Renal cortical epithelial cell (primary cell): Measurements from ENCODE around the gene LATS2. TPM values are rescaled to one million over a fixed set of nuclear protein-coding genes. Genes with fewer than 3 reads are reported as not detected.

Experiments used
- DNase-seq: peaks from one replicate; pipeline ENCODE4 v3.0.0-alpha.2; 2011; ENCODE audit warnings: low read depth
- total RNA-seq: library from RNA; depleted of rRNA; stranded (reverse); fragments of >200 nt; gene quantifications from 2 replicates; pipeline ENCODE4 v1.2.3, GENCODE V29; 2014

LATS2 gene
- total RNA-seq, 1 donor from 2014 or later, result 27.1 TPM

GRCh38 chr13:21048901-21049698 lies 12.3 kb downstream of the LATS2 start:
- DNase-seq, result no peak

GRCh38 chr13:21047591-21048282 lies 13.6 kb downstream of the LATS2 start:
- DNase-seq, result peak; percentile 54

- no peak for DNase-seq
These were observed 14.3 kb downstream of the LATS2 start for GRCh38 chr13:21047087-21047486.

- no peak for DNase-seq
These were observed 15.2 kb downstream of the LATS2 start for GRCh38 chr13:21046203-21046602.

- no peak for DNase-seq
These were observed 16.3 kb downstream of the LATS2 start for GRCh38 chr13:21045100-21045499.

- peak; percentile 28 for DNase-seq
These were observed 17.5 kb downstream of the LATS2 start for GRCh38 chr13:21043898-21044297.

- no peak for DNase-seq
These were observed 21.1 kb downstream of the LATS2 start for GRCh38 chr13:21040120-21040826.

GRCh38 chr13:21039097-21039800 lies 22.1 kb downstream of the LATS2 start:
- DNase-seq, result no peak

GRCh38 chr13:21037656-21038055 lies 23.7 kb downstream of the LATS2 start:
- no peak for DNase-seq

GRCh38 chr13:21035498-21035897 lies 25.9 kb downstream of the LATS2 start:
- no peak for DNase-seq

GRCh38 chr13:21034603-21035191 lies 26.7 kb downstream of the LATS2 start:
- DNase-seq, result peak; percentile 47

GRCh38 chr13:21033856-21034602 lies 27.4 kb downstream of the LATS2 start:
- peak; percentile 92 for DNase-seq

- DNase-seq, result peak; percentile 91
These were observed 28.1 kb downstream of the LATS2 start for GRCh38 chr13:21033212-21033840.

- DNase-seq, result no peak
These were observed 28.7 kb downstream of the LATS2 start for GRCh38 chr13:21032656-21033055.

GRCh38 chr13:21031594-21032275 lies 29.7 kb downstream of the LATS2 start:
- no peak for DNase-seq

GRCh38 chr13:21025539-21025938 lies 35.8 kb downstream of the LATS2 start:
- DNase-seq, result no peak

GRCh38 chr13:21022056-21022979 lies 39.1 kb downstream of the LATS2 start:
- DNase-seq, result no peak

GRCh38 chr13:21020581-21020980 lies 40.8 kb downstream of the LATS2 start:
- no peak for DNase-seq

- no peak for DNase-seq
These were observed 41.2 kb downstream of the LATS2 start for GRCh38 chr13:21020176-21020575.
